ENCODE data around the gene PCDH17.

PCDH17 gene

GRCh38 chr13:57636816-57637215 is 5.3 kb downstream of the PCDH17 start:
- no peak for DNase-seq (ENCODE audit: low read depth)

GRCh38 chr13:57637515-57637914 is 6.0 kb downstream of the PCDH17 start:
- DNase-seq (ENCODE audit: low read depth) = no peak

GRCh38 chr13:57638186-57638890 is 6.8 kb downstream of the PCDH17 start:
- no peak for DNase-seq (ENCODE audit: low read depth)

- no peak for DNase-seq (ENCODE audit: low read depth)
Observed at GRCh38 chr13:57640607-57641006, 9.1 kb downstream of the PCDH17 start.

- no peak for DNase-seq (ENCODE audit: low read depth)
Observed at GRCh38 chr13:57641051-57641450, 9.5 kb downstream of the PCDH17 start.

GRCh38 chr13:57644106-57644505 is 12.6 kb downstream of the PCDH17 start:
- no peak for DNase-seq (ENCODE audit: low read depth)

- DNase-seq (ENCODE audit: low read depth) = no peak
Observed at GRCh38 chr13:57653229-57653989, 21.9 kb downstream of the PCDH17 start.

- no peak for DNase-seq (ENCODE audit: low read depth)
Observed at GRCh38 chr13:57665481-57665880, 33.9 kb downstream of the PCDH17 start.

- no peak for DNase-seq (ENCODE audit: low read depth)
Observed at GRCh38 chr13:57666131-57666953, 34.8 kb downstream of the PCDH17 start.

- no peak for DNase-seq (ENCODE audit: low read depth)
Observed at GRCh38 chr13:57672168-57672567, 40.6 kb downstream of the PCDH17 start.

- DNase-seq (ENCODE audit: low read depth) = no peak
Observed at GRCh38 chr13:57673197-57673596, 41.7 kb downstream of the PCDH17 start.

- no peak for DNase-seq (ENCODE audit: low read depth)
Observed at GRCh38 chr13:57675526-57675925, 44.0 kb downstream of the PCDH17 start.

- no peak for DNase-seq (ENCODE audit: low read depth)
Observed at GRCh38 chr13:57680609-57681008, 49.1 kb downstream of the PCDH17 start.

- DNase-seq (ENCODE audit: low read depth) = no peak
Observed at GRCh38 chr13:57682128-57682716, 50.7 kb downstream of the PCDH17 start.

- no peak for DNase-seq (ENCODE audit: low read depth)
Observed at GRCh38 chr13:57698851-57699250, 67.3 kb downstream of the PCDH17 start.

GRCh38 chr13:57704031-57704430 is 72.5 kb downstream of the PCDH17 start:
- DNase-seq (ENCODE audit: low read depth) = no peak

GRCh38 chr13:57716295-57716694 is 84.8 kb downstream of the PCDH17 start:
- no peak for DNase-seq (ENCODE audit: low read depth)

- DNase-seq (ENCODE audit: low read depth) = no peak
Observed at GRCh38 chr13:57724486-57725272, 93.1 kb downstream of the PCDH17 start.

- no peak for DNase-seq (ENCODE audit: low read depth)
Observed at GRCh38 chr13:57725480-57725879, 93.9 kb downstream of the PCDH17 start.

- DNase-seq (ENCODE audit: low read depth) = no peak
Observed at GRCh38 chr13:57726981-57727380, 95.4 kb downstream of the PCDH17 start.

- DNase-seq (ENCODE audit: low read depth) = no peak
Observed at GRCh38 chr13:57734306-57734705, 102.8 kb downstream of the PCDH17 start.

- no peak for DNase-seq (ENCODE audit: low read depth)
Observed at GRCh38 chr13:57739089-57739488, 107.5 kb downstream of the PCDH17 start.

All from stimulated activated CD8-positive, alpha-beta memory T cell treated with anti-CD3 and anti-CD28 coated beads, Interleukin-7, amount 100 ng/mL, for 24 hours (primary cell).